ENCODE measurements around the gene RNF6.

GRCh38 chr13:26247608-26248007 lies 25.5 kb upstream of the RNF6 start:
- no peak for TF ChIP-seq EZH2 (IDR thresholded peaks at IDR 0.05)
- TF ChIP-seq POLR2AphosphoS5 (IDR thresholded peaks at IDR 0.05; ENCODE audit: borderline replicate concordance, low read depth, low read length) = no peak

All from SK-N-MC (cell line).